ENCODE measurements around the gene TOB2.

- TF ChIP-seq POLR2A (IDR thresholded peaks at IDR 0.05; ENCODE audit: low read depth, low read length) (no peak), POLR2AphosphoS5 (IDR thresholded peaks at IDR 0.05; ENCODE audit: low read depth, low read length) (no peak), TAF1 (IDR thresholded peaks at IDR 0.05; ENCODE audit: low read depth, low read length) (no peak), SPI1 (IDR thresholded peaks at IDR 0.05; ENCODE audit: low read depth, low read length) (no peak), POU2F2 (IDR thresholded peaks at IDR 0.05; ENCODE audit: low read depth, low read length) (no peak), PAX5 (IDR thresholded peaks at IDR 0.05; ENCODE audit: insufficient read depth, low read length, severe bottlenecking) (no peak)
Measured at GRCh38 chr22:41437198-41437597, 9.4 kb downstream of the TOB2 start.

Measured in GM12891 (cell line).